DMS114 treated with DMSO at 0.1 percent for 48 hours (cell line): ENCODE measurements around the gene MARCHF2.
"Not testable (repeated sequence)": the region's sequence is repeated elsewhere in the genome, so short reads cannot be mapped to it uniquely, and the experiment has no call there.

ENCODE experiments used
- DNase-seq: peaks from one replicate; lab custom pipeline; 2025; ENCODE audit not compliant: unreplicated experiment; lab: John Stamatoyannopoulos, UW

Gene MARCHF2

DNA sequence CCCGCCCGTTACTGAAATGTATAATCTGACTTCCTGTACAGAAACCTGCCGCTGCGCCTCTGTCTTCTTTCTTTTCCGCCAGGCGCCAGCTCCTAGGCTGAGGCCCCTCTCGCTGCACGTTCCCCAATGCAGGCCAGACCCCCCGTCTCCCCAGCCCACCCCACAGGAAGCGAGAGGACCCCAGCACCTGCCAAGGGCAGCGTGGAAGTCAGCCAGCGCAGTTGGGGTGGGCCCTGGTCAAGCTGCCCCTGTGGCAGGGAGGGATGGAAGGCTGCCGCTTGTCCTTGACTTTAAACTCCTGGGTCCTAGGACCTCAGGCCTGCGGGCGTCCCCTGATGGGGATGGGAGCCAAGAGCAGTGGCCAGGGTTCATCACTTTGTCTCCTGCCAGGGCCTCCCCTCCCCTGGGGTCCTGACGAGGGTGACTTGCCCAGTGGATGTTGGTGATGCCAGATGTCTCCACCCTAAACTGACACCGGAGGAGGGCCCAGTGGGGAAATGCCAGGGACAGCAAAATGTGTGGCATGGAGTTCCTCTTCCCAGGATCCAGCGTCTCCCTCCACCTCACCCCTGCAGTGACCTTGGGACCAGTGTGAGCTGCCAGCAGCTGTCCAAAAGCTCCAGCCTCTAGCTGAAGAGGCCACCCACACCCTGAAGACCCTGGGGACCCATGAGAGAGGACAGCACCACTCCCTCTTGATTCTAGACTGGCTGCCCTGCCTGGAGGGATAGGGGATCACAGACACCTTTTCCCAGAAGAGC, 8.5 kb upstream of the MARCHF2 start:
- no peak for DNase-seq

GRCh38 chr19:8410718-8411117, 2.4 kb upstream of the MARCHF2 start:
- not testable (repeated sequence) for DNase-seq

- no peak for DNase-seq
These were observed 507 bp downstream of the MARCHF2 start for GRCh38 chr19:8413629-8413995.

- DNase-seq, result no peak
These were observed 3.7 kb downstream of the MARCHF2 start for GRCh38 chr19:8416796-8417195.

DNA sequence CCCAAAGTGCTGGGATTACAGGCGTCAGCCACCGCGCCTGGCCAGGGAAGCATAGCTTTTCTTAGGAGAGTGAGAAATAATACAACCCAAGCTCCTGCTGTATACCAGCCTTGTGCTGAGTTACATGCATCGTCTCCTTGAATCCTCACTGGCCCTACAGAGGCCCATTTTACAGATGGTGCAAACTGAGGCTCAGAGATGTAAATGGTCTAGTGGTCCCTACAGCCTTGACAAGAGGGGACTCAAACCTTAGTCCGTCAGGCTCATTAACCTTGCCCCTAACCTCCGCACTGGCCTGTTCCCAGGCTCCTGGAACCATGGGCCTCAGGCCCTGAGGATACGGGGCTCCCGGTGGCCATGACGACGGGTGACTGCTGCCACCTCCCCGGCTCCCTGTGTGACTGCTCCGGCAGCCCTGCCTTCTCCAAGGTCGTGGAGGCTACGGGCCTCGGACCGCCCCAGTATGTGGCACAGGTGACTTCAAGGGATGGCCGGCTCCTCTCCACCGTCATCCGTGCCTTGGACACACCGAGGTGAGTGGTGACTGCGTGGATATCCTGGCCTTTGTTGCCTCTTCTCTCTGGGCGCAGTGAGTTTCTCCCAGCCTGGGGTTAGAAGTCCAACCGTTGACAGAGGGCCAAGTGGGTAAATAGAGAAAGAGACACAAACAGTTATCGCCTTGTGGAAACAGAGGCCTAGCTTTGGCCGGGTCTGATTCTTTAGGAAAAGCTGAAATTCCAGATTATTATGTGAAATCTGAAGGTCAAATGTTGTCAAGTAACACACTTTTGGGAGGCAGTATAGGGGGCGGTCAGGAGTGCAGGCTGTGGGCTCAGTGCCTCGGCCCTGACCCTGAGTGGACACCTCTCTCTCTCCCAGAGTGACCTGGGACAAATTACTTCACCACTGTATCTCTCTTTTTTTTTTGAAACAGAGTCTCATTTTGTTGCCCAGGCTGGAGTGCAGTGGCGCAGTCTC, 8.7 kb downstream of the MARCHF2 start:
- no peak for DNase-seq

- no peak for DNase-seq
These were observed 10.7 kb downstream of the MARCHF2 start for GRCh38 chr19:8423817-8424223.

GRCh38 chr19:8425331-8425730, 12.2 kb downstream of the MARCHF2 start:
- DNase-seq, result not testable (repeated sequence)

GRCh38 chr19:8426283-8426682, 13.2 kb downstream of the MARCHF2 start:
- no peak for DNase-seq

- no peak for DNase-seq
These were observed 15.9 kb downstream of the MARCHF2 start for GRCh38 chr19:8429044-8429443.

DNA sequence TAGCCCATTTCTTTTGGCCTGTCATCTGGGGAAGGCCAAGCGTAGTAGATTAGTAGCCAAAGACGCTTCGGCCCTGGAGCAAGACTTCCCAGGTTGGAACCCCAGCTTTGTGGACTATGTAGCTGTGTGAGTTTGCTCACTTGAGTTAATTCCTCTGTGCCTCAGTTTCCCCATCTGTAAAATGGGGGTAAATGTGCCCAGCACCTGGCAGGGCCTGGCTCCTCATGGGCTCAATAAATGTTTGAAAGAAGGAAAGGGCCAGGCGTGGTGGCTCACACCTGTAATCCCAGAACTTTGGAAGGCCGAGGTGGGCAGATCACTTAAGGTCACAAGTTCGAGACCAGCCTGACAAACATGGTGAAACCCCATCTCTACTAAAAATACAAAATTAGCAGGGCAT, 16.7 kb downstream of the MARCHF2 start:
- no peak for DNase-seq

DNA sequence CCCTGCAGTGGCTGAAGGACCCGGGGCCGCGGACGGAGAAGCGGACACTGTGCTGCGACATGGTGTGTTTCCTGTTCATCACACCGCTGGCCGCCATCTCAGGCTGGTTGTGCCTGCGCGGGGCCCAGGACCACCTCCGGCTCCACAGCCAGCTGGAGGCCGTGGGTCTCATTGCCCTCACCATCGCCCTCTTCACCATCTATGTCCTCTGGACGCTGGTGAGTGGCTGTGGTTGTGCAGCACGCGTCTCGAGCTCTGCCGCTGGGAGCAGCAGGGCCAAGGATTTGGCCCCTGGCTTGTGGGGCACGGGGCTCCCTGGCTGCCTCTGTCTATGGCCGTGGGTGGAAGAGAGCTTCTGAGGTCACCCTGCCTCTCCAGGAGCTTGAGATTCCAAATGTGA, 17.5 kb downstream of the MARCHF2 start:
- no peak for DNase-seq

GRCh38 chr19:8438236-8438635, 25.1 kb downstream of the MARCHF2 start:
- DNase-seq, result no peak

GRCh38 chr19:8441725-8442544, 28.8 kb downstream of the MARCHF2 start:
- no peak for DNase-seq

DNA sequence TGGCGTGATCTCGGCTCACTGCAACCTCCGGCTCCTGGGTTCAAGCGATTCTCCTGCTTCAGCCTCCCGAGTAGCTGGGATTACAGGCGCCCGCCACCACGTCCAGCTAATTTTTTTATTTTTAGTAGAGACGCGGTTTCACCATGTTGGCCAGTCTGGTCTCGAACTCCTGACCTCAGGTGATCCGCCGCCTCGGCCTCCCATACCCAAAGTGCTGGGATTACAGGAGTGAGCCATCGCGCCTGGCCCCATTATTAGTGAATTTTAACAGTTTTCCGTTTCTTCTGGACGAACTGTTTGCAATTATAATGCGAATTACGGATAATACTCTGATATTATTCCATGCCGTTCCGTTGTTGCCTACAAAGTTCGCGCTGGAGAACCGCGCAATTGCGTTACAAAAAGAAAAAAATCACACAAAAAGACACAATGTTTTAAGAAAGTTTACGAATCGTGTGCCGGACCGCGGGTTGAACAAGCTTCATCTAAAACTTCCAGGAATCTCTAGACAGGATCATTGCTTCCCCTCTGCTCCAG, 31.1 kb downstream of the MARCHF2 start:
- DNase-seq, result not testable (repeated sequence)

DNA sequence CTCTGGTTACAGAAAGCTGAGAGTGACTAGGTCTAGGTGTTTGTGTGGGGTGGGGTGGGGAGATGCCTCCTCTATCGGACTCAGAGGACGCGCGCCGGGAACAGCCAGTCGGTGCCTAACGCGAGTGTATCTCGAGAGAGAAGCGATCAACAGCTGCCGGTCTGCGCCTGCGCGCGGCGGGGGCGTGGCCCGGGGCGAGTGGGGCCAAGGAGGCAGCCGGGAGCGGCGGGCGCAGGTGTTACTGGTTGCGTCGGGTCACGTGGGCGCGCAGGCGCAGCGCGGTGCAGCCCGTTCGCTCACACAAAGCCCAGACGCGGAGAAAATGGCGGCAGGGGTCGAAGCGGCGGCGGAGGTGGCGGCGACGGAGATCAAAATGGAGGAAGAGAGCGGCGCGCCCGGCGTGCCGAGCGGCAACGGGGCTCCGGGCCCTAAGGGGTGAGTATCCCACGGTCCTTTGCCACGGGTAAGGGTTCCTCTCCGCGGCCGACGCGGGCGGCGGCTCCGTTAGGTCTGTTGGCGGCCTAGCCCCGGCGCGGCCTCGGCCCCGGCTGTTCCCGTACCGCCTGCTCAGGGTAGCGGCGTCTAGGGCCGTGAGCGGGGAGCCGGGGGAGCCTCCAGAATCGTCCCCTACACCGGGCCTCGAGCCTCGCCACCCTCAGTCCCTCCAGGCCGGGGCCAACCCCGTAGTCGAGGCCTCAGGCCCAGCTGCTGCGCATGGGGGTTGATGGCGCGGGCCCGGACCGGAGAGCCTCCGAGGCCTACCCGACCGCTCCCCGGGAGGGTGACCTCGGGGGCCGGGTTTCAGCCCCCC, 31.8 kb downstream of the MARCHF2 start, which contains the start of gene HNRNPM:
Gene HNRNPM (plus strand): TSS at position 299 of the 811 bp plus-strand sequence. CDS start 24 bp downstream, at position 323.
- peak; percentile 89 for DNase-seq

DNA sequence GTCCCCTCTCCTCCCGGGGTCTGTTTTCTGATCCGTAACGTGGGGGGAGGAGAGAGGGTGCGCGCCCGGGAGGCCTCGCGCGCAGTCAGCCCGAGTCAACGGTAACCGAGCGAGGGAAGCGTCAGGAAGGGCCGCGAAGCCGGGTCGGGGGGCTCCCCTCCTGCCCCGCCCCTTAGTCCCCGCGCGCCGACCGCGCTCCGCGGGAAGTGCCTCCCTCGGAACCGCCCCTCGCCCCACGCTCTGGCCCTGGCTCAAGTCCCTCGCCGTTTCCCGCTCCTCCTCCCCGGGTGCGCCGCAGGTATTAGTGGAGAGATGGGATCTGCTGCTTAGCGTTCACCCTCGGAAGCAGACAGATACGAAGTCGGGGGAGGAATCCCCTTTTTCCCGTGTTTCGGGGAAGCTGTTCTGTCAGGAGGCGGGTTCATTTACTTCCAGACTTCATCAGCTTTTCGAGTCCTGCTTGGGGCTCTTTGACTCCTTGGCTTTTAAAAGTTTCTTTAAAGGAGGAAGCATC, 32.4 kb downstream of the MARCHF2 start:
- no peak for DNase-seq

DNA sequence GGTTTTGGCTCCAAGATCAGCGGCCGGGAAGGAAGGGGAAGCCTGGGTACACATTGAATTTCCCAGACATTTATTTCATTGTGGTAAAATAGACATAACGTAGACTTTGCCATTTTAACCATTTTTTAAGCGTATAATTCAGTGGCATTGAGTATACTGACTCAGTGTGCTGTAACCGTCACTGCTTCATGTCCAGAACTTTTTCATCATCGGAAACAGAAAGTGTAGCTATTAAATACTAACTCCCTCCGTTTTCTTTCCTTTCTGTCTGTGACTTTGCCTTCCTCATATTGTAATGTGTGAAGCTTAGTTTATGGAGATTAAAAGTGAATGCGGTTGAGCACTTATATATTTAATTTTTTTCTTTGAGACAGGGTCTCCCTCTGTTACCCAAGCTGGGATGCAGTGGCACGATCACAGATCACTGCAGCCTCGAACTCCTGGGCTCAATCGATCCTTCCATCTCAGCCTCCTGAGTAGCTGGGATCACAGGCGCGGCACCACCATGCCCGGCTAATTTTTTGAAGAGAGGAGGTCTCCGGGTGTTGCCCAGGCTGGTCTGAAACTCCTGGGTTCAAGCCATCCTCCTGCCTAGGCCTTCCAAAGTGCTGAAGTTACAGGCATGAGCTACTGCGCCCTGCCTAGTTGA, 33.1 kb downstream of the MARCHF2 start:
- no peak for DNase-seq

DNA sequence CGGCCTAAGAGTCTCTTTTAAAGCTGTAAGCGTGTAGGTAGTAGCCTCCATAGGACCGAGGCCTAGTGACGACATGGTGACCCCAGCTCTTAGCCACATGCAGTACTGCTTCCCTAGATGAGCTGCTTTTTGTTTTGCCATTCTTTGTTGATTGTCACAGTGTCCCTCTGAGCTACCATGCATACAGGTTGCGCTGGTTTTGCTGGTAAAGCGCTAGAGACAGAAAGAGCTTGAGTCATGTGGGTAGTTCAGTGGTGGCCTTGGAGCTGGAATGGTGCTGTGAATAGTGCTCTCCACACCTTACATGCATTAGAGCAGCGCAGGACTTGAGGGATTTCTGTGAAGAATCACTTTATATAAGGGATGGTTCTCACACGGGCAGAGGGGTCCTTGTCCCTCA, 36.7 kb downstream of the MARCHF2 start:
- no peak for DNase-seq

- DNase-seq, result no peak
These were observed 38.3 kb downstream of the MARCHF2 start for GRCh38 chr19:8451377-8451776.
